Posterior vena cava (tissue), 2 donors: ENCODE data around the gene ABRAXAS1. TPM values are rescaled to one million over a fixed set of nuclear protein-coding genes. Genes with fewer than 3 reads are reported as not detected.

Experiments
- DNase-seq: peaks from one replicate; pipeline ENCODE4 v3.0.0-alpha.2; 2020; ENCODE audit warnings: low spot score
- intact Hi-C, 2 donors: fragments of 100-400 bp; cut with DNase I; formaldehyde crosslinking; loops; one replicate each; pipeline versions ENCODE4 v1.14.1 to v1.14.2; 2022 to 2023
- total RNA-seq, 2 donors: library from RNA; stranded (reverse); fragmentation: NEBNext Ultra II Directional; extraction: Animal tissue kit (Norgen Biotek cat#: 25700); gene quantifications; one replicate each; pipeline ENCODE4 v1.2.1, GENCODE V29; 2021
- donor health status: DM: yes; HTN: yes; CAD: no.
- donor health status: DM: yes; HTN: yes; CAD: no.

Gene ABRAXAS1
- total RNA-seq, 2 donors from 2014 or later = 13.2 to 13.7 TPM

GRCh38 chr4:83456184-83456501, 28.8 kb downstream of the ABRAXAS1 start:
- intact Hi-C loops = no loop called here
- DNase-seq = no peak

- peak; percentile 98 for DNase-seq
- intact Hi-C loops = no loop called here
Observed at GRCh38 chr4:83455281-83456183, 29.4 kb downstream of the ABRAXAS1 start, which contains the start of the genes HELQ and MRPS18C. HELQ (minus strand) TSS chr4:83455823; CDS start chr4:83455693, 130 bp downstream. MRPS18C (plus strand) TSS chr4:83456058; CDS start chr4:83456078, 20 bp downstream.

- intact Hi-C loops = no loop called here
Observed at GRCh38 chr4:83454686-83455085, 30.2 kb downstream of the ABRAXAS1 start.

GRCh38 chr4:83449009-83449408, 35.9 kb downstream of the ABRAXAS1 start:
- intact Hi-C loops = no loop called here

More at GRCh38 chr4:83454686-83455085, 30.2 kb downstream of the ABRAXAS1 start:
- DNase-seq = no peak

GRCh38 chr4:83440899-83441298, 44.0 kb downstream of the ABRAXAS1 start:
- DNase-seq = no peak
- intact Hi-C loops = no loop called here

More at GRCh38 chr4:83449009-83449408, 35.9 kb downstream of the ABRAXAS1 start:
- no peak for DNase-seq

GRCh38 chr4:83440148-83440814, 44.6 kb downstream of the ABRAXAS1 start:
- no peak for DNase-seq
- intact Hi-C loops = no loop called here

- intact Hi-C loops = no loop called here
- DNase-seq = no peak
Observed at GRCh38 chr4:83438719-83439118, 46.2 kb downstream of the ABRAXAS1 start.

- intact Hi-C loops = no loop called here
Observed at GRCh38 chr4:83436680-83437079, 48.2 kb downstream of the ABRAXAS1 start.

GRCh38 chr4:83431200-83431599, 53.7 kb downstream of the ABRAXAS1 start:
- intact Hi-C loops = no loop called here
- no peak for DNase-seq

More at GRCh38 chr4:83436680-83437079, 48.2 kb downstream of the ABRAXAS1 start:
- DNase-seq = no peak

GRCh38 chr4:83418211-83418610, 66.7 kb downstream of the ABRAXAS1 start:
- intact Hi-C loops = no loop called here
- no peak for DNase-seq

GRCh38 chr4:83417566-83417965, 67.3 kb downstream of the ABRAXAS1 start:
- intact Hi-C loops = no loop called here
- no peak for DNase-seq

- intact Hi-C loops = loop anchor here in 1 of 2 donors (1.0 kb wide), 1 partner anchor 43 kb away; no protein-coding TSS in a partner anchor
- DNase-seq = no peak
Observed at GRCh38 chr4:83413676-83414075, 71.2 kb downstream of the ABRAXAS1 start.

Other genes with a start within 250 kb of the ABRAXAS1 start
- 1 to 10 TPM; 7.3 to 7.9 TPM for gene COQ2, start 200.3 kb downstream of the ABRAXAS1 start, total RNA-seq
- gene HPSE, start 150.3 kb downstream of the ABRAXAS1 start, total RNA-seq = 1 to 10 TPM; 2.8 to 4.4 TPM
- gene HELQ, start 29.3 kb downstream of the ABRAXAS1 start, total RNA-seq = 10 to 100 TPM; 10.7 to 12.9 TPM
- 10 to 100 TPM; 39.4 to 42.8 TPM for gene MRPS18C, start 29.0 kb downstream of the ABRAXAS1 start, total RNA-seq
- gene GPAT3, start 51.0 kb upstream of the ABRAXAS1 start, total RNA-seq = 1 to 10 TPM; 3.4 to 4.3 TPM